HEK293T (cell line): ENCODE results near the gene KRT80.

Experiments used
- ARNT ChIP-seq: fragments of 450-650 bp; IDR thresholded peaks from 2 replicates; pipeline ENCODE4 v1.6.1; 2017; ENCODE audit warnings: mild to moderate bottlenecking
- BHLHE40 ChIP-seq: fragments of 450-650 bp; IDR thresholded peaks from 2 replicates; pipeline ENCODE4 v1.6.1; 2016; ENCODE audit warnings: mild to moderate bottlenecking, moderate library complexity, borderline replicate concordance
- FOXA1 ChIP-seq: fragments of 450-650 bp; IDR thresholded peaks from 2 replicates; pipeline ENCODE4 v1.6.1; 2016; ENCODE audit warnings: mild to moderate bottlenecking
- FOXK2 ChIP-seq: fragments of 450-650 bp; IDR thresholded peaks from 2 replicates; pipeline ENCODE4 v1.6.1; 2016; ENCODE audit warnings: mild to moderate bottlenecking
- FOXM1 ChIP-seq: fragments of 450-650 bp; IDR thresholded peaks from 2 replicates; pipeline ENCODE4 v1.6.1; 2017; ENCODE audit warnings: mild to moderate bottlenecking, borderline replicate concordance
- HDGF ChIP-seq: fragments of 450-650 bp; IDR thresholded peaks from 2 replicates; pipeline ENCODE4 v1.6.1; 2017; ENCODE audit warnings: antibody characterized with exemption, borderline replicate concordance
- L3MBTL2 ChIP-seq: fragments of 450-650 bp; conservative IDR thresholded peaks from 2 replicates; pipeline ENCODE4 v1.6.1; 2016; ENCODE audit warnings: mild to moderate bottlenecking
- NFRKB ChIP-seq: fragments of 450-650 bp; IDR thresholded peaks from 2 replicates; pipeline ENCODE4 v1.6.1; 2016; ENCODE audit warnings: mild to moderate bottlenecking, moderate library complexity
- PKNOX1 ChIP-seq: fragments of 450-650 bp; IDR thresholded peaks from 2 replicates; pipeline ENCODE4 v1.6.1; 2016
- SP1 ChIP-seq: fragments of 450-650 bp; IDR thresholded peaks from 2 replicates; pipeline ENCODE4 v1.6.1; 2017
- SUZ12 ChIP-seq: fragments of 450-650 bp; IDR thresholded peaks from 2 replicates; pipeline ENCODE4 v1.6.1; 2016; ENCODE audit warnings: mild to moderate bottlenecking
- TARDBP ChIP-seq: fragments of 450-650 bp; IDR thresholded peaks from 2 replicates; pipeline ENCODE4 v1.6.1; 2016
- ZNF384 ChIP-seq: fragments of 450-650 bp; IDR thresholded peaks from 2 replicates; pipeline ENCODE4 v1.6.1; 2016

- TF ChIP-seq FOXM1 (no peak), PKNOX1 (no peak), TARDBP (no peak), FOXA1 (no peak), ARNT (no peak), BHLHE40 (no peak), FOXK2 (no peak), HDGF (no peak), ZNF384 (no peak), SP1 (no peak), NFRKB (no peak), L3MBTL2 (no peak), SUZ12 (no peak)
Observed at GRCh38 chr12:52142431-52142830, 49.4 kb downstream of the KRT80 start.
